GM21367 (cell line): Measurements from ENCODE around the gene DAPK1.

Experiments used
- ATAC-seq: cut with Tn5 transposase; IDR thresholded peaks from one replicate; pipeline ENCODE4 v1.9.1; 2021; ENCODE audit not compliant: unreplicated experiment

The DAPK1 gene

GRCh38 chr9:87706066-87706739, 208.5 kb downstream of the DAPK1 start:
- ATAC-seq, result no peak

- no peak for ATAC-seq
Observed at GRCh38 chr9:87707805-87708506, 210.3 kb downstream of the DAPK1 start.

GRCh38 chr9:87708546-87708945, 210.9 kb downstream of the DAPK1 start:
- no peak for ATAC-seq

- ATAC-seq, result no peak
Observed at GRCh38 chr9:87708986-87709728, 211.5 kb downstream of the DAPK1 start.

GRCh38 chr9:87710443-87710842, 212.8 kb downstream of the DAPK1 start:
- no peak for ATAC-seq

- ATAC-seq, result no peak
Observed at GRCh38 chr9:87711857-87712800, 214.5 kb downstream of the DAPK1 start.

GRCh38 chr9:87712801-87713277, 215.2 kb downstream of the DAPK1 start:
- no peak for ATAC-seq

- no peak for ATAC-seq
Observed at GRCh38 chr9:87713278-87713987, 215.8 kb downstream of the DAPK1 start.

- no peak for ATAC-seq
Observed at GRCh38 chr9:87713988-87714330, 216.3 kb downstream of the DAPK1 start.

GRCh38 chr9:87714819-87715218, 217.2 kb downstream of the DAPK1 start:
- ATAC-seq, result no peak

GRCh38 chr9:87716141-87716540, 218.5 kb downstream of the DAPK1 start:
- ATAC-seq, result no peak

- ATAC-seq, result no peak
Observed at GRCh38 chr9:87717456-87717855, 219.8 kb downstream of the DAPK1 start.

- ATAC-seq, result no peak
Observed at GRCh38 chr9:87718231-87718630, 220.6 kb downstream of the DAPK1 start.

- no peak for ATAC-seq
Observed at GRCh38 chr9:87718852-87719612, 221.4 kb downstream of the DAPK1 start.

- ATAC-seq, result no peak
Observed at GRCh38 chr9:87720173-87720572, 222.5 kb downstream of the DAPK1 start.

- ATAC-seq, result no peak
Observed at GRCh38 chr9:87722393-87723088, 224.9 kb downstream of the DAPK1 start.

- no peak for ATAC-seq
Observed at GRCh38 chr9:87725356-87725899, 227.8 kb downstream of the DAPK1 start.

- no peak for ATAC-seq
Observed at GRCh38 chr9:87725900-87726709, 228.4 kb downstream of the DAPK1 start, which contains the start of gene CTSL. CTSL (plus strand) TSS chr9:87726119; CDS start chr9:87727604, 1,485 bp downstream.
